ENCODE measurements around the gene CIC. TPM values are rescaled to one million over a fixed set of nuclear protein-coding genes. Genes with fewer than 3 reads are reported as not detected.

The CIC gene
- total and polyA plus RNA-seq, 2 of the 13 experiments (the other 11 are each of a cell fraction or from before 2014, with no cell fraction given): 5.9 to 8.0 TPM

- CTCF ChIA-PET (ENCODE audit: low intra/inter-chr PET ratio, low total read pairs): no interaction called here
- H2AFZ ChIP-seq (ENCODE audit: low read length): no peak overlapping the region
- no peak for ATAC-seq
Observed at GRCh38 chr19:42232435-42232834, 36.6 kb upstream of the CIC start.

More at GRCh38 chr19:42232435-42232834, 36.6 kb upstream of the CIC start:
- Histone ChIP-seq H3K79me2 (ENCODE audit: insufficient read depth, low read length) (no peaks in the 10 kb centered on the region), H3K36me3 (replicated peaks in 1 of 2; ENCODE audit: control insufficient read depth in 1 of 2, insufficient read depth in 2 of 2, low read length in 2 of 2) (peaks cover 24 to 65% of the 10 kb centered on the region in 2 experiments; a peak in 4 of 5 replicates), H3K9ac (ENCODE audit: insufficient read depth, low read depth, low read length) (no peak overlapping the region), H3K4me1 (ENCODE audit: insufficient read depth, low read length) (peaks cover 41% of the 10 kb centered on the region), H3K27ac (ENCODE audit: extremely low read length, insufficient read depth, low read length) (no peak overlapping the region), H3K4me2 (ENCODE audit: low read depth, low read length) (no peak overlapping the region), H3K27me3 (ENCODE audit: control insufficient read depth in 1 of 2, insufficient read depth in 2 of 2, low read length in 2 of 2) (no peaks in the 10 kb centered on the region), H3K9me3 (ENCODE audit: low read length) (no peaks in the 10 kb centered on the region), H4K20me1 (ENCODE audit: insufficient read depth, low read length) (no peaks in the 10 kb centered on the region), H3K4me3 (replicated peaks in 1 of 3; ENCODE audit: insufficient read depth in 1 of 3, low read depth in 2 of 3, low read length in 3 of 3) (no peak overlapping the region)
- no peak for DNase-seq (ENCODE audit: low spot score)
- FAIRE-seq: no peak
- TF ChIP-seq E2F5 (CRISPR knock-in tag; conservative IDR thresholded peaks at IDR 0.05) (no peak), ZNF878 (CRISPR knock-in tag; IDR thresholded peaks at IDR 0.05) (no peak), ELF1 (CRISPR knock-in tag; IDR thresholded peaks at IDR 0.05) (no peak), GLMP (CRISPR knock-in tag; IDR thresholded peaks at IDR 0.05; ENCODE audit: borderline replicate concordance) (no peak), POLR2A (IDR thresholded peaks at IDR 0.05; ENCODE audit: insufficient read depth in 1 of 2, low read depth in 2 of 2, low read length in 2 of 2) (0 out of 4 replicates have a peak, but pooled peaks of 1 of the 2 experiments have one; percentile 4), ZNF121 (CRISPR knock-in tag; IDR thresholded peaks at IDR 0.05) (no peak), FOSL1 (CRISPR knock-in tag; IDR thresholded peaks at IDR 0.05; ENCODE audit: borderline replicate concordance) (no peak), RBM22 (optimal IDR thresholded peaks at IDR 0.05; ENCODE audit: low read length) (peak; percentile 45), ZNF616 (CRISPR knock-in tag; IDR thresholded peaks at IDR 0.05; ENCODE audit: low read depth) (no peak), HNRNPUL1 (IDR thresholded peaks at IDR 0.05; ENCODE audit: low read depth, low read length) (no peak), PREB (CRISPR knock-in tag; IDR thresholded peaks at IDR 0.05) (no peak), AGO2 (optimal IDR thresholded peaks at IDR 0.05; ENCODE audit: low read depth, low read length) (peak; percentile 69)
- in situ Hi-C loops (cut with HindIII; ENCODE audit: extremely low pct_ligation_motif_present, low pct_unique_long_range_greater_than_20kb) (no loop called here), intact Hi-C loops (cut with micrococcal nuclease; ENCODE audit: unreplicated experiment) (no loop called here)
- BruUV-seq (replicated peaks): no TSS peak
- WGBS (ENCODE audit: low lambda C conversion rate): 100% methylated on average over 10 of the region's 10 CpGs
- POLR2A ChIA-PET: interaction anchor here (4.0 kb wide), 1 partner anchor 11 kb away, joined by 21 read pairs; the partner anchor contains the start of gene GSK3A
